Myocyte (in vitro differentiated cells): Measurements from ENCODE around the gene LYST. TPM values are rescaled to one million over a fixed set of nuclear protein-coding genes. Genes with fewer than 3 reads are reported as not detected.
"Not testable (repeated sequence)": the region's sequence is repeated elsewhere in the genome, so short reads cannot be mapped to it uniquely, and the experiment has no call there.

ENCODE experiments used
- DNase-seq: peaks from one replicate; pipeline ENCODE4 v3.0.0-alpha.2; 2012; ENCODE audit warnings: low read depth
- total RNA-seq: library from RNA; depleted of rRNA; stranded (reverse); fragments of >200 nt; gene quantifications from 2 replicates; pipeline ENCODE4 v1.2.3, GENCODE V29; 2014

LYST gene
- total RNA-seq, 1 donor from 2014 or later, result 11.3 TPM

GRCh38 chr1:235639226-235640205 lies 227.2 kb downstream of the LYST start:
- DNase-seq, result no peak

- DNase-seq, result not testable (repeated sequence)
These were observed 228.1 kb downstream of the LYST start for GRCh38 chr1:235638612-235639011.

- DNase-seq, result no peak
These were observed 228.8 kb downstream of the LYST start for GRCh38 chr1:235637756-235638534.

GRCh38 chr1:235635938-235636662 lies 230.6 kb downstream of the LYST start:
- no peak for DNase-seq

- DNase-seq, result peak; percentile 39
These were observed 234.0 kb downstream of the LYST start for GRCh38 chr1:235632506-235633401.

- DNase-seq, result no peak
These were observed 234.9 kb downstream of the LYST start for GRCh38 chr1:235631816-235632215.

GRCh38 chr1:235628316-235629005 lies 238.2 kb downstream of the LYST start:
- no peak for DNase-seq

GRCh38 chr1:235625831-235626230 lies 240.9 kb downstream of the LYST start:
- DNase-seq, result no peak

- DNase-seq, result peak; percentile 14
These were observed 241.4 kb downstream of the LYST start for GRCh38 chr1:235625340-235625739.

- DNase-seq, result peak; percentile 81
These were observed 241.9 kb downstream of the LYST start for GRCh38 chr1:235624721-235625333.

GRCh38 chr1:235622936-235623779 lies 243.5 kb downstream of the LYST start:
- no peak for DNase-seq

- DNase-seq, result not testable (repeated sequence)
These were observed 247.6 kb downstream of the LYST start for GRCh38 chr1:235619149-235619548.

GRCh38 chr1:235617808-235618207 lies 248.9 kb downstream of the LYST start:
- DNase-seq, result peak; percentile 17

- no peak for DNase-seq
These were observed 249.6 kb downstream of the LYST start for GRCh38 chr1:235617140-235617539.

GRCh38 chr1:235614442-235614954 lies 252.2 kb downstream of the LYST start:
- no peak for DNase-seq

- no peak for DNase-seq
These were observed 253.1 kb downstream of the LYST start for GRCh38 chr1:235613602-235614001.

GRCh38 chr1:235612761-235613160 lies 253.9 kb downstream of the LYST start:
- no peak for DNase-seq
